Measurements from ENCODE around the gene NDUFB10.
"Not testable (repeated sequence)": the region's sequence is repeated elsewhere in the genome, so short reads cannot be mapped to it uniquely, and the experiment has no call there.

Gene NDUFB10
- total RNA-seq = 19.9 reads per million, percentile 46 among the genes with 10 or more reads in this experiment

GRCh38 chr16:1959269-1960039 is at the start of gene NDUFB10:
TSS of gene NDUFB10 (plus strand) at chr16:1959538. CDS start at chr16:1959625, 87 bp downstream.
- DNase-seq = peak; percentile 88

- DNase-seq = no peak
These were observed 49.6 kb upstream of the NDUFB10 start for GRCh38 chr16:1909561-1910231.

- DNase-seq = no peak
These were observed 47.7 kb upstream of the NDUFB10 start for GRCh38 chr16:1911467-1912214.

GRCh38 chr16:1912215-1912543 is 47.2 kb upstream of the NDUFB10 start:
- no peak for DNase-seq

GRCh38 chr16:1913327-1914083 is 45.8 kb upstream of the NDUFB10 start:
- no peak for DNase-seq

- DNase-seq = no peak
These were observed 45.2 kb upstream of the NDUFB10 start for GRCh38 chr16:1914084-1914608.

- DNase-seq = no peak
These were observed 44.4 kb upstream of the NDUFB10 start for GRCh38 chr16:1914988-1915387.

GRCh38 chr16:1915732-1916639 is 43.4 kb upstream of the NDUFB10 start:
- no peak for DNase-seq

- DNase-seq = no peak
These were observed 42.7 kb upstream of the NDUFB10 start for GRCh38 chr16:1916640-1916990.

GRCh38 chr16:1917056-1917664 is 42.2 kb upstream of the NDUFB10 start:
- no peak for DNase-seq

- no peak for DNase-seq
These were observed 41.5 kb upstream of the NDUFB10 start for GRCh38 chr16:1917665-1918350.

GRCh38 chr16:1918351-1919326 is 40.7 kb upstream of the NDUFB10 start, which contains the start of gene HS3ST6:
TSS of gene HS3ST6 (minus strand) at chr16:1918415. CDS start at chr16:1918323, 92 bp downstream.
- no peak for DNase-seq

GRCh38 chr16:1919327-1919998 is 39.9 kb upstream of the NDUFB10 start:
- DNase-seq = no peak

GRCh38 chr16:1920122-1920521 is 39.2 kb upstream of the NDUFB10 start:
- not testable (repeated sequence) for DNase-seq

GRCh38 chr16:1920727-1921171 is 38.6 kb upstream of the NDUFB10 start:
- no peak for DNase-seq

- DNase-seq = no peak
These were observed 37.0 kb upstream of the NDUFB10 start for GRCh38 chr16:1922357-1922756.

GRCh38 chr16:1923299-1924034 is 35.9 kb upstream of the NDUFB10 start:
- DNase-seq = no peak

- no peak for DNase-seq
These were observed 35.2 kb upstream of the NDUFB10 start for GRCh38 chr16:1924095-1924494.
